ENCODE data around the gene KLF1.
A peak's percentile ranks its signal among the peaks of the same experiment; 100 is the strongest.

The KLF1 gene

DNA sequence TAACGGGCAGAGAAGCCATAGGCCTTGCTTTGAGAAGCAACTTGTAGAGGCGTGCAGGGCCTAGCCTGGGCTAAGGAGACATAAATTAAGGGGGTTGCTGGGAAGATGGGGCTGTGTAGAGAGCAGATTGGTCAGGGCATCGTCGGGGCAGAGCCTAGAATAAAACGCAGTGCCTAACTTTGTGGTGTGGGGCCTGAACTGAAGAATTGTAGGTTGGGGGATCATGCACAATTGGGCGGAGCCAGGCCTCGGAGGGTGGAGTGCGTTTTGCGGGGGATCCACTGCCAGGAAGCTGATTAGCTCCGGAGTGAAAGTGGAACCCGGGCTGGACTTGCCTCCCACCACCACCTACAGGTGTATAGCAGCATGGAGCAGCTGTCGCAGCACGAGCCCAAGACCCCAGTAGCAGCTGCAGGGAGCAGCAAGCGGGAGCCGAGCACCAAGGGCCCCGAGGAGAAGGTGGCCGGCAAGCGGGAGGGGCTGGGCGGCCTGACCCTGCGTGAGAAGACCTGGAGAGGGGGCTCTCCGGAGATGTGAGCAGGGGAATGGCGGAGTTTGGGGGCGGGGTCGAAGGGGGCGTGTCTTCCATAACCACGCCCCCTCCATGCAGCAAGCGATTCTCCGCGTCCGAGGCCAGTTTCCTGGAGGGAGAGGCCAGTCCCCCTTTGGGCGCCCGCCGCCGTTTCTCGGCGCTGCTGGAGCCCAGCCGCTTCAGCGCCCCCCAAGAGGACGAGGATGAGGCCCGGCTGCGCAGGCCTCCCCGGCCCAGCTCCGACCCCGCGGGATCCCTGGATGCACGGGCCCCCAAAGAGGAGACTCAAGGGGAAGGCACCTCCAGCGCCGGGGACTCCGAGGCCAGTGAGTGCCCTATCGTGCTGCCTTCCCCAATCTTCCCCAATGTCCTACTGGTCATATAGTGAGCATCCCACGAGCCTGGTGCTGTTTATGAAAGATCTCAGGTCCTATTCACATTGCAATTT lies 19.6 kb downstream of the KLF1 start:
- Histone ChIP-seq H3K4me3 (IDR thresholded peaks at IDR 0.05; ENCODE audit: insufficient read depth, low read depth, low read length) (no peak overlapping the region), H3K27ac (0 out of 2 replicates have a peak overlapping the region, but pooled peaks have one; percentile 26), H4K20me1 (ENCODE audit: insufficient read depth) (no peaks in the 10 kb centered on the region), H2AFZ (ENCODE audit: low read depth) (peak overlapping the region; percentile 99), H3K36me3 (ENCODE audit: insufficient read depth) (no peaks in the 10 kb centered on the region), H3K9ac (peak overlapping the region; percentile 30; the same call in 1 of the 2 replicates), H3K4me1 (ENCODE audit: low read depth, poor library complexity, severe bottlenecking) (peaks cover 10% of the 10 kb centered on the region), H3K4me2 (peak overlapping the region; percentile 94), H3K79me2 (ENCODE audit: insufficient read depth, low read depth) (no peaks in the 10 kb centered on the region), H3K27me3 (ENCODE audit: insufficient read depth, low read depth) (no peaks in the 10 kb centered on the region; the same call in 1 of the 2 replicates)
- TF ChIP-seq, protein P1, sequence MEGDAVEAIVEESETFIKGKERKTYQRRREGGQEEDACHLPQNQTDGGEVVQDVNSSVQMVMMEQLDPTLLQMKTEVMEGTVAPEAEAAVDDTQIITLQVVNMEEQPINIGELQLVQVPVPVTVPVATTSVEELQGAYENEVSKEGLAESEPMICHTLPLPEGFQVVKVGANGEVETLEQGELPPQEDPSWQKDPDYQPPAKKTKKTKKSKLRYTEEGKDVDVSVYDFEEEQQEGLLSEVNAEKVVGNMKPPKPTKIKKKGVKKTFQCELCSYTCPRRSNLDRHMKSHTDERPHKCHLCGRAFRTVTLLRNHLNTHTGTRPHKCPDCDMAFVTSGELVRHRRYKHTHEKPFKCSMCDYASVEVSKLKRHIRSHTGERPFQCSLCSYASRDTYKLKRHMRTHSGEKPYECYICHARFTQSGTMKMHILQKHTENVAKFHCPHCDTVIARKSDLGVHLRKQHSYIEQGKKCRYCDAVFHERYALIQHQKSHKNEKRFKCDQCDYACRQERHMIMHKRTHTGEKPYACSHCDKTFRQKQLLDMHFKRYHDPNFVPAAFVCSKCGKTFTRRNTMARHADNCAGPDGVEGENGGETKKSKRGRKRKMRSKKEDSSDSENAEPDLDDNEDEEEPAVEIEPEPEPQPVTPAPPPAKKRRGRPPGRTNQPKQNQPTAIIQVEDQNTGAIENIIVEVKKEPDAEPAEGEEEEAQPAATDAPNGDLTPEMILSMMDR (conservative IDR thresholded peaks at IDR 0.05; ENCODE audit: low read depth, low read length) = 0 out of 2 replicates have a peak, but pooled peaks have one; percentile 27

DNA sequence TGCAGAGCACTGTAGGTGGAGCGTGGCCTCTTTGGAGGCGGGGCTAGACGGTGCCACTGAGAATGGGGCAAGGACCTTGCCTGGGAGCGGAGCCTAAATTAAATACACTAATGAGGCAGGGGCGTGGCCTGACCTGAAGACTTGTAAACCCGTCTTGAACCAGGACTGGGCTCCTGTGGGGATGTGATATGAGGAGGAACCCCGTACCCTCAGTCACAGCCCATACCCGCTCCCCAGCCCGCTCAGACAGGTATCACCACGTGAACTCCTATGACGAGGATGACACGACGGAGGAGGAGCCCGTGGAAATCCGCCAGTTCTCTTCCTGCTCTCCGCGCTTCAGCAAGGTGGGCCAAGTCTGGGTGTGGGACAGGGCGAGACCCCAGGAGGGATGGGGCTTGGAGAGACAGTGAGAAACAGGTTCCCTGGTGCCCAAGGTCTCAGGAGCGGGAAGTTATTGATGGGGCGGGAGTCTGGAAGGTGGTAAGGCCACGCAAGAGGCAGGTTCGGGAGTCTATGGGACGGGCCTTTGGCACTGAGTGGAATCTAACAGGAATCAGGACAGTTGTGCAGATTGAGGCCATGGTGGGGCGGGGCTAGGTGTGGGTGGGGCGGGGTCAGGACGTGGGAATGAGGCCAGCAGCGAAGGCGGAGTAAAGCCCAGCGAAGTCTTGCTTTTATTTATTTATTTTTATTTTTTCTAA lies 20.4 kb downstream of the KLF1 start:
- H3K79me2 ChIP-seq (ENCODE audit: insufficient read depth, low read depth) = no peaks in the 10 kb centered on the region
- H2AFZ ChIP-seq (ENCODE audit: low read depth) = peak overlapping the region; percentile 99; the same call in 1 of the 2 replicates
- H3K4me3 ChIP-seq (IDR thresholded peaks at IDR 0.05; ENCODE audit: insufficient read depth, low read depth, low read length) = no peak overlapping the region
- peaks cover 10% of the 10 kb centered on the region for H3K4me1 ChIP-seq (ENCODE audit: low read depth, poor library complexity, severe bottlenecking)
- H4K20me1 ChIP-seq (ENCODE audit: insufficient read depth) = no peaks in the 10 kb centered on the region
- no peaks in the 10 kb centered on the region for H3K36me3 ChIP-seq (ENCODE audit: insufficient read depth)
- no peak overlapping the region for H3K4me2 ChIP-seq
- TF ChIP-seq, protein P1 (conservative IDR thresholded peaks at IDR 0.05; ENCODE audit: low read depth, low read length) = no peak
- no peak overlapping the region for H3K27ac ChIP-seq
- H3K27me3 ChIP-seq (ENCODE audit: insufficient read depth, low read depth) = no peaks in the 10 kb centered on the region; the same call in 1 of the 2 replicates
- H3K9ac ChIP-seq = no peak overlapping the region

DNA sequence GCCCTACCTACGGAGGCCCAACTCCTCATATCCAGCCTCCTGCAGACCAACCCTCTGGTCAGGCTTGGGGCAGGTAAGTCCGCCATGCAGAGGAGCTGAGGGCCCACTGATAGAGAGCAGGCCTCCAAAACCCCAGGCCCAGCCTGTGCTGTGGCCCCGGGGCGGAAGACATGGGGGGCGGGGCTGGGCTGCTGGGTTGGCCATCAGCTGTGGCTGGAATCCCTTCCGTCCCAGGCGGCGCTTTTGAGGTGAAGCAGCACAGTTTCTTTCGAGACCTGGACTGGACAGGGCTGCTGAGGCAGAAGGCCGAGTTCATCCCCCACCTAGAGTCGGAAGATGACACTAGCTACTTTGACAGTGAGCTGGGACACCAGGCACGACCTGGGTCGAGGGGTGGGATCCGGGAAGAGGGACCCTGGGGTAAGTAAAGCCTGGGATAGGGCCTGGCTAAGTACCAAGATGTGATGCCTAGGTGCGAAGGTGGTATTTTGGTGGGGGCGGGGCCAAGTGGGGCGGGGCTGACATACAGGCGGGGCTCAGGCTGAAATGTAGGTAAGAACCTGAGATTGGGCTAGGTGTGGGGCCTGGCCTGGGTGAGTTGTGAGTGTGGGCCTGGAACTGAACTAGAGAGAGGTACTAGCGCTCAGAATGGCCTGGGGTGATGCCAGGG lies 21.1 kb downstream of the KLF1 start:
- Histone ChIP-seq H3K9ac (no peak overlapping the region), H3K4me2 (no peak overlapping the region), H2AFZ (ENCODE audit: low read depth) (no peak overlapping the region), H3K27me3 (ENCODE audit: insufficient read depth, low read depth) (no peaks in the 10 kb centered on the region; the same call in 1 of the 2 replicates), H3K4me1 (ENCODE audit: low read depth, poor library complexity, severe bottlenecking) (peaks cover 10% of the 10 kb centered on the region), H3K4me3 (IDR thresholded peaks at IDR 0.05; ENCODE audit: insufficient read depth, low read depth, low read length) (no peak overlapping the region), H4K20me1 (ENCODE audit: insufficient read depth) (no peaks in the 10 kb centered on the region), H3K36me3 (ENCODE audit: insufficient read depth) (no peaks in the 10 kb centered on the region), H3K79me2 (ENCODE audit: insufficient read depth, low read depth) (no peaks in the 10 kb centered on the region), H3K27ac (no peak overlapping the region)
- TF ChIP-seq, protein P1 (conservative IDR thresholded peaks at IDR 0.05; ENCODE audit: low read depth, low read length) = no peak
